Vagina (tissue), 2 donors: ENCODE data around the gene RNU5B-1.

Experiments
- CTCF ChIP-seq, 3 experiments: fragments of 450-650 bp in 2 of 3; fragments of 200-600 bp in 1 of 3; sonication (generic) in 1 of 3; IDR thresholded peaks; one replicate each; pipeline ENCODE4 v1.5.1; 2017 to 2019; ENCODE audit warnings: antibody characterized with exemption in 3 of 3, mild to moderate bottlenecking in 2 of 3, moderate library complexity in 2 of 3
- POLR2A ChIP-seq, 2 donors: fragments of 450-650 bp; IDR thresholded peaks; one replicate each; pipeline ENCODE4 v1.6.1; 2017; ENCODE audit warnings: antibody characterized with exemption in 2 of 2, mild to moderate bottlenecking in 2 of 2, moderate library complexity in 2 of 2
- POLR2AphosphoS5 ChIP-seq, 2 donors: sonication (generic); formaldehyde crosslinking; IDR thresholded peaks; one replicate each; pipeline ENCODE4 v1.9.0; 2017; ENCODE audit warnings: antibody characterized with exemption in 2 of 2, mild to moderate bottlenecking in 2 of 2, low read depth in 1 of 2; ENCODE audit not compliant: insufficient read depth in 1 of 2

GRCh38 chr15:65258375-65259262 lies 45.9 kb upstream of the RNU5B-1 start:
- TF ChIP-seq POLR2A (IDR thresholded peaks at IDR 0.05) (no peak), CTCF (IDR thresholded peaks at IDR 0.05) (no peak), POLR2AphosphoS5 (IDR thresholded peaks at IDR 0.05; ENCODE audit: insufficient read depth in 1 of 2, low read depth in 1 of 2) (peak in 1 of 2 donors; percentile 78)
